Right ventricle myocardium superior (tissue), 1 donor: ENCODE measurements around the gene SGMS1. TPM values are rescaled to one million over a fixed set of nuclear protein-coding genes. Genes with fewer than 3 reads are reported as not detected.
"Not testable (repeated sequence)": the region's sequence is repeated elsewhere in the genome, so short reads cannot be mapped to it uniquely, and the experiment has no call there.

Experiments used
- ATAC-seq: fragments of 200-7000 bp; cut with Tn5 transposase; one replicate; pipeline ENCODE4 v1.9.1; 2020; ENCODE audit warnings: mild to moderate bottlenecking; ENCODE audit not compliant: poor library complexity
- DNase-seq: peaks from one replicate; pipeline ENCODE4 v3.0.0-alpha.2; 2020
- intact Hi-C: fragments of 100-400 bp; cut with DNase I; formaldehyde crosslinking; loops from one replicate; pipeline ENCODE4 v1.11.2; 2022
- total RNA-seq: library from RNA; stranded (reverse); fragmentation: NEBNext Ultra II Directional; extraction: Animal tissue kit (Norgen Biotek cat#: 25700); gene quantifications from one replicate; pipeline ENCODE4 v1.2.1, GENCODE V29; 2021
- donor health status: DM: no; HTN: yes; CAD: no; lungs with severe emphysema.

SGMS1 gene
- total RNA-seq, 1 donor from 2014 or later, result 18.3 TPM

GRCh38 chr10:50504389-50504788 is 119.4 kb downstream of the SGMS1 start:
- ATAC-seq, result no peak
- no peak for DNase-seq
- intact Hi-C loops, result loop anchor here (10.0 kb wide), 1 partner anchor 120 kb away; the partner anchor contains the start of gene SGMS1

DNA sequence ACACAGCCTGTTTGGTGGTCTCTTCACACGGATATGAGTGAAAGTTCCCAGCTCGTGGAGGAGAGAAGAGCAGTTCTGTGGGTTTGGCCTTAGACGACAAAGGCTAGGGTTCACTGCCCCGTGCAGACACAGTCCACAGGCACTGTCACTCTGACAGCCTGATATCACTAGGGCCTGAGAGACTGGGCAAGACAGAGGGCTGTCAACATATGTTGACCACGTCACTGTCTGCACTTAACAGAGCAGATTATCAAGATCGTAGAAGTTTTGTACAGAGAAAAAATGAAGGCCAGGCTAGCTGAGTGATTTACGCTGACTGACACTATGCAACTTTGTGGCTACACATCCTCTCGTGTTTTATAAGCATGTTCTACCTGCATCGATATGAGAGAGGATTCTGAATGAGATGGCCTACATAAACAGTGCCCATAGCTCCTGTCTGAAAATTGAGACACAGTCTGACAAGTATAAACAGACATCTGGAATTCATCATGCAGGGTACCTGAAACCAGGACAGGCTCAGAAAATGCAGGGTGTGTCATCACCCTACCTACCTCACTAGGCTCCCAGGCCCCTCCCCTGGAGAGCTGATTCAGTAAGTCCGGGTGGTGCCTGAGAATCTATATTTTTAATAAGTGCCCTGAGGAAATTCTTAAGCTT is 120.0 kb downstream of the SGMS1 start:
- ATAC-seq, result no peak
- intact Hi-C loops, result loop anchor here (10.0 kb wide), 1 partner anchor 121 kb away; the partner anchor contains the start of gene SGMS1

GRCh38 chr10:50503156-50503555 is 120.6 kb downstream of the SGMS1 start:
- not testable (repeated sequence) for ATAC-seq, DNase-seq
- intact Hi-C loops, result loop anchor here (10.0 kb wide), 1 partner anchor 122 kb away; the partner anchor contains the start of gene SGMS1

More for the DNA sequence above, 120.0 kb downstream of the SGMS1 start:
- DNase-seq, result no peak

DNA sequence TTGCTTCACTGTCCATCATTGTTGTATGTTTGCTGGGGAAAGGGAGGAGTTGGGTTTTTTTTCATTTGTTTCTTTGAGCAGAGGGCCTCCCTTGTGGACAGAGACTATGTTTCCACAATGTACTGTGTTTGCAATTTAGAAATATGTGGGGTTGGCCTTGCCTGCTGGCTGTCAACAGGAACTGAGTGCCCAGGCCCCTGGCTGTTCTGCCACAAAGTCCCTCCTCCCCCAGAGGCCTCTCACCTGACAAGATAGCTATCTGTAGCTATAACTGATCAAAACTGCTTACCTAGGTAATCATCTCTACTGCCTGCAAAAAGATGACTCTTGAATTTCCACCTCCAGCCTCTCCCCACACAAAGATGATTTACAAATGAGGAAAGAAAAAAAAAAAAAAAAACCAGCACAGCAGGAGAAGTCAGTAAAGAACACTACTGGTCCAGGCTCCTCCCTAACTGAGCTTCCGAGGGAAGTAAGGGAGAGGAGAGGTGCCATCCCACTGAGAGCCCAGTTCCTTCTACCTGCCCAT is 121.8 kb downstream of the SGMS1 start:
- DNase-seq (no peak), ATAC-seq (peak; percentile 30)
- intact Hi-C loops, result loop anchor here (10.0 kb wide), 1 partner anchor 123 kb away; the partner anchor contains the start of gene SGMS1

DNA sequence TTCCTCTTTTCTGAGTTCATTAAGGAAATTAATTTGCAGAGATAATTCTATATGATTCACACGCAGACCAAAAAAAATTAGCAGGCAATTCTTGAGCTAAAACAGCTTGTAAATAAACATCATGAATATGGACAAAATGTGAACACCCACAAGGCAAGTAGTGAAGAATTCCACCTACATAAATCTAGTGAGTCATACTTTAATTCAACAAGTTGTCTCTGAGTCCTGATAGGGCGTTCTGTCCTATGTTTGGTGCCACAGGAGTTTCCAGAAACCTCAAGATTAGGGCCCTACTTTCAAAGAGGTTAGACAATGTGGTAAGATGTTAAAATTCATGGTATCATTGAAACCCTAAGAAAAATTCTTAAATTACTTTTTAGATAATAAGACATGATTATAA is 122.3 kb downstream of the SGMS1 start:
- ATAC-seq, result no peak
- intact Hi-C loops, result loop anchor here (10.0 kb wide), 1 partner anchor 123 kb away; the partner anchor contains the start of gene SGMS1

DNA sequence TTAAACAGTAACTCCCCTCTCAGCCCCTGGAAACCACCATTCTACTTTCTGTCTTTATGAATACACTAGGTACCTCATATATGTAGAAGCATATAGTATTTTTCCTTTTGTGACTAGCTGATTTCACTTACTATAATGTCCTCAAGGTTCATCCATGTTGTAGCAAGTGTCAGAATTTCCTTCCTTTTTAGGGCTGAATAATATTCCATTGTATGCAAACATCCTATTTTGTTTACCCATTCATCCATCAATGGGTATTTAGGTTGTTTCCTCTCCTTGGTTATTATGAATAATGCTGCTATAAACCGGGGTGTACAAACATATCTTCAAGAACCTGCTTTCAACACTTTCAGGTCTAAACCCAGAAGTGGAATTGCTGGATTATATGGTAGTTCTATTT is 125.3 kb downstream of the SGMS1 start:
- ATAC-seq (no peak), DNase-seq (no peak)
- intact Hi-C loops, result no loop called here

More for the DNA sequence above, 122.3 kb downstream of the SGMS1 start:
- DNase-seq, result no peak

- intact Hi-C loops, result no loop called here
- peak; percentile 67 for ATAC-seq
- no peak for DNase-seq
Observed at GRCh38 chr10:50497758-50498157, 126.0 kb downstream of the SGMS1 start.

- intact Hi-C loops, result no loop called here
- DNase-seq (no peak), ATAC-seq (peak; percentile 49)
Observed at GRCh38 chr10:50496228-50496627, 127.5 kb downstream of the SGMS1 start.

GRCh38 chr10:50490241-50490640 is 133.5 kb downstream of the SGMS1 start:
- DNase-seq, result no peak
- no peak for ATAC-seq
- intact Hi-C loops, result no loop called here

DNA sequence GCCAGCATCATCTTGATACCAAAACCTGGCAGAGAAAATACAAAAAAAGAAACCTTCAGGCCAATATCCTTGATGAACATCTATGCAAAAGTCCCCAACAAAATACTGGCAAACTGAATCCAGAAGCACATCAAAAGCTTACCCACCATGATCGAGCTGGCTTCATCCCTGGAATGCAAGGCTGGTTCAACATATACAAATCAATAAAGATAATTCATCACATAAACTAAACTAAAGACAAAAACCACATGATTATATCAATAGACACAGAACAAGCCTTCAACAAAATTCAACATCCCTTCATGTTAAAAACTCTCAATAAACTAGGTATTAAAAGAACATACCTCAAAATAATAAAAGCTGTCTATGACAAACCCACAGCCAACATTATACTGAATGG is 139.2 kb downstream of the SGMS1 start:
- DNase-seq, ATAC-seq, intact Hi-C loops: not testable (repeated sequence)

GRCh38 chr10:50480054-50481007 is 143.4 kb downstream of the SGMS1 start:
- ATAC-seq (no peak), DNase-seq (no peak)
- intact Hi-C loops, result no loop called here

DNA sequence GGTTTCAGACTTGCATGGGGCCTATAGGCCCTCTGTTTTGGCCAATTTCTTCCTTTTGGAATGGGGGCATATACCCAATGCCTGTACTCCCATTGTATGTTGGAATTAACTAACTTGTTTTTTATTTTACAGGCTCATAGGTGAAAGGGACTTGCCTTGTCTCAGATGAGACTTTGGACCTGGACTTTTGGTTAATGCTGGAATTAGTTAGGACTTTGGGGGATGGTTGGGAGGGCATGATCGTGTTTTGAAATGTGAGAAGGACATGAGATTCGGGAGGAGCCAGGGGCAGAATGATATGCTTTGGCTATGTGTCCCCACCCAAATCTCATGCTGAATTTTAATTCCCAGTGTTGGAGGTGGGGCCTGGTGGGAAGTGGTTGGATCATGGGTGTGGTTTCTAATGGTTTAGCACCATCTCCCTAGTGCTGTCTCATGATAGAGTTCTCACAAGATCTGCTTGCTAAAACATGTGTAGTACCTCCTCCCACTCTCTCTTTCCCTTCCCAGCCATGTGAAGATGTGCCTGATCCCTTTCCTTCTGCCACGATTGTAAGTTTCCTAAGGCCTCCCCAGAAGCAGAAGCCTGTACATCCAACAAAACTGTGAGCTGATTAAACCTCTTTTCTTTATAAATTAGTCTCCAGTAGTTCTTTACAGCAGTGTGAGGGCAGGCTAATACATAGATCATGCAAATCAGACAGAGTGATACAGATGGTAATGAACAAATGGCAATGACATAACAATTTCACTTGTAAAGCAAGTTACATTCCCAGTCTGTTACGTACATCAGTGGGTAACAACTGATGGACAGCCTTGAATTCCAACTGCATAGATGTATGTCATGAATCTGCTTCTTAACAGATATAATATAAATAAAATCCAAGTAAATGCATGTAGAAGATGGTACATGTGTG is 146.2 kb downstream of the SGMS1 start:
- DNase-seq (no peak), ATAC-seq (no peak)
- intact Hi-C loops, result no loop called here

GRCh38 chr10:50473756-50474155 is 150.0 kb downstream of the SGMS1 start:
- ATAC-seq (no peak), DNase-seq (no peak)
- intact Hi-C loops, result no loop called here

- ATAC-seq (no peak), DNase-seq (no peak)
- intact Hi-C loops, result no loop called here
Observed at GRCh38 chr10:50472914-50473313, 150.8 kb downstream of the SGMS1 start.

DNA sequence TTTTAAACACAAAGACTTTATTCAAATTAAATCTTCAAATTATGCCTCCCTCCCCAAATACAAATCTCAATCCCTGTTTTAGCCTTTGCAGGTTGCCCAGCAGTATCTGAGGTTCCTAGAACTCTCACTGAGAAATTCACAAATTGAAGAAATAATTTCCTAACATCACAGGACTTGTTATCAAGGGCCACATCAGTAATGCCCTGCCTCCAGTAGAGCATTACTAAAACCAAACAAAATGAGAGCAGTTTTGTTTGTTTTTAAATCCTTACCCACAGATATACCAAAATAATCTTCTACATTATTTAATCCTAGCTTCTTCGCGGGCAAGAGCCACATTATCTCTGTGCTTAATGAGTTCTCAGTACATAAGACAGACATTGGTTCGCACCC is 152.2 kb downstream of the SGMS1 start:
- no peak for DNase-seq
- intact Hi-C loops, result no loop called here
- no peak for ATAC-seq

GRCh38 chr10:50470798-50471582 is 152.8 kb downstream of the SGMS1 start:
- DNase-seq, result no peak
- intact Hi-C loops, result no loop called here
- ATAC-seq, result no peak

DNA sequence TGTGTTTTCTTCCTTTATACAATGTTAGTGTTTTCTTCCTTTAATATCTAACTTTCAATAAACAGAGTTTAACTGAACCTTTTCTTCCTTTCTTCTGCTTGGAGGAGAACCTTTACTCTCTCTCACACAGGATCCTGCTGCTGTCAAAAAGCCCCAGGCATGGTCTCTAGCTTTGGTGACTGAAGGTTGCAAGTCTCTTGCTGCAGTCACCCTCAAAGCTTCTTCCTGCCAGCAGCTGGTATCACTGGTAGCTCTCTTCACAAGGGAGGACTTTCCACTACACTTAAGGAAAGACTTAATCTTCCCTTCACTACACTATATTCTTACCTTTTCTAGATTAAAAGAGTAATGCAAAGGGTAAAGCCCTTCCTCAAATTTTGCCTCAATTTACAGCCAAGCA is 153.4 kb downstream of the SGMS1 start:
- intact Hi-C loops, result no loop called here
- no peak for DNase-seq
- peak; percentile 42 for ATAC-seq
